VCaP (cell line): ENCODE data around the gene SMCHD1.
"Not testable (repeated sequence)": the region's sequence is repeated elsewhere in the genome, so short reads cannot be mapped to it uniquely, and the experiment has no call there.

Experiments
- H3K27ac ChIP-seq: fragments of 450-650 bp; 2 replicates; pipeline ENCODE4 v1.5.1; 2017
- TF ChIP-seq, protein P1 (sequence below): fragments of 450-650 bp; conservative IDR thresholded peaks from 2 replicates; pipeline ENCODE4 v1.5.1; 2017; ENCODE audit warnings: mild to moderate bottlenecking, moderate library complexity

The SMCHD1 gene

GRCh38 chr18:2805970-2806943, 150.7 kb downstream of the SMCHD1 start:
- peak overlapping the region; percentile 41 for H3K27ac ChIP-seq
- TF ChIP-seq, protein P1, sequence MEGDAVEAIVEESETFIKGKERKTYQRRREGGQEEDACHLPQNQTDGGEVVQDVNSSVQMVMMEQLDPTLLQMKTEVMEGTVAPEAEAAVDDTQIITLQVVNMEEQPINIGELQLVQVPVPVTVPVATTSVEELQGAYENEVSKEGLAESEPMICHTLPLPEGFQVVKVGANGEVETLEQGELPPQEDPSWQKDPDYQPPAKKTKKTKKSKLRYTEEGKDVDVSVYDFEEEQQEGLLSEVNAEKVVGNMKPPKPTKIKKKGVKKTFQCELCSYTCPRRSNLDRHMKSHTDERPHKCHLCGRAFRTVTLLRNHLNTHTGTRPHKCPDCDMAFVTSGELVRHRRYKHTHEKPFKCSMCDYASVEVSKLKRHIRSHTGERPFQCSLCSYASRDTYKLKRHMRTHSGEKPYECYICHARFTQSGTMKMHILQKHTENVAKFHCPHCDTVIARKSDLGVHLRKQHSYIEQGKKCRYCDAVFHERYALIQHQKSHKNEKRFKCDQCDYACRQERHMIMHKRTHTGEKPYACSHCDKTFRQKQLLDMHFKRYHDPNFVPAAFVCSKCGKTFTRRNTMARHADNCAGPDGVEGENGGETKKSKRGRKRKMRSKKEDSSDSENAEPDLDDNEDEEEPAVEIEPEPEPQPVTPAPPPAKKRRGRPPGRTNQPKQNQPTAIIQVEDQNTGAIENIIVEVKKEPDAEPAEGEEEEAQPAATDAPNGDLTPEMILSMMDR = no peak

DNA sequence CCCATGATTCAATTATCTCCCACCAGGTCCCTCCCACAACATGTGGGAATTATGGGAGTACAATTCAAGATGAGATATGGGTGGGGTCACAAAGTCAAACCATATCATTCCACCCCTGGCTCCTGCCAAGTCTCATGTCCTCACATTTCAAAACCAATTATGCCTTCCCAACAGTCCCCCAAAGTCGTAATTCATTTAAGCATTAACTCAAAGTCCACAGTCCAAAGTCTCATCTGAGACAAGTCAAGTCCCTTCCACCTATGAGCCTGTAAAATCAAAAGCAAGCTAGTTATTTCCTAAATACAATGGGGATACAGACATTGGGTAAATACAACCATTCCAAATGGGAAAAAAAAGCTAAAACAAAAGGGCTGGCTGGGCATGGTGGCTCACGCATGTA, 153.1 kb downstream of the SMCHD1 start:
- H3K27ac ChIP-seq = not testable (repeated sequence)

DNA sequence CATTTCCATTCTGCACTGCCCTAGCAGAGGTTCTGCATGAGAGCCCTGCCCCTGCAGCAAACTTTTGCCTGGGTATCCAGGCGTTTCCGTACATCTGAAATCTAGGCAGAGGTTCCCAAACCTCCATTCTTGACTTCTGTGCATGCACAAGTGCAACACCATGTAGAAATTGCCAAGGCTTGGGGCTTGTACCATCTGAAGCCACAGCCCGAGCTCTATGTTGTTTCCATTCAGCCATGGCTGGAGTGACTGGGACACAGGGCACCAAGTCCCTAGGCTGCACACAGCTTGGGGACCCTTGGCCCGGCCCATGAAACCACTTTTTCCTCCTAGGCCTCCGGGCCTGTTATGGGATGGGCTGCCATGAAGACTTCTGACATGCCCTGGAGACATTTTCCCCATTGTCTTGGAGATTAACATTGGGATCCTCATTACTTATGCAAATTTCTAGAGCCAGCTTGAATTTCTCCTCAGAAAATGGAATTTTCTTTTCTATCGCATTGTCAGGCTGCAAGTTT, 154.2 kb downstream of the SMCHD1 start:
- H3K27ac ChIP-seq = not testable (repeated sequence)

GRCh38 chr18:2811416-2811815, 155.9 kb downstream of the SMCHD1 start:
- no peak overlapping the region for H3K27ac ChIP-seq
- TF ChIP-seq, protein P1 = no peak

DNA sequence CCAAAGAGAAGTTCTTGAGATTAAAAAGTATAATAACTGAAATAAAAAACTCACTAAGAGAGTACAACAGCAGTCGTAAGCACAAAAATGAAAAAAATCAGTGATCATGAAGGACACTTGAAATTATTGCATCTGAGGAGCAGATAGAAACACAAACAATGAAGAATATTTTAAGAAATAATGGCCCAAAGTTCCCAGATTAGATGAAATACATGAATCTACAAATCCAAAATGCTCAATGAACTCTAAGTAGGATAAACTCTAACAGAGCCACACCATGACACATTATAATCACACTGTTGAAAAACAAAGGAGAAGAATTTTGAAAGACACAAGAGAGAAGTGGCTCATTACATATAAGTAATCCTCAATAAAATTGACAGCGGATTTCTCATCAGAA, 159.4 kb downstream of the SMCHD1 start:
- TF ChIP-seq, protein P1 = no peak
- H3K27ac ChIP-seq = no peak overlapping the region

DNA sequence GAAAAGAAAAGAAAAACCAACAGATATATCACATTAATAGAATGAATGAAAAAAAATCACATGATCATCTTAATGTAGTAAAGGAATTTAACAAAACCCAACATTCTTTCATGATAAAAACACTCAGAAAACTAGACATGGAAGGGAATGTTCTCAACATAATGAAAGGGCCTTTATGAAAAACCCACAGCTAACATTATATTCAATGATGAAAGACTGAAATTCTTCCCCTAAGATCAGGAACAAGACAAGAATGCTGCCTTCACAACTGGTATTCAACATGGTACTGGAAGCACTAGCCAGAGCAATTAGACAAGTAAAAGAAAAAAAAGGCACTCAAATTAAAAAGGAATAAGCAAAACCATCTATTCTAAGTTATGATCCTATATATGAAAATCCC, 162.8 kb downstream of the SMCHD1 start:
- TF ChIP-seq, protein P1 = no peak

GRCh38 chr18:2821695-2822094, 166.2 kb downstream of the SMCHD1 start:
- TF ChIP-seq, protein P1 = no peak
- H3K27ac ChIP-seq = no peak overlapping the region

More for the DNA sequence above, 162.8 kb downstream of the SMCHD1 start:
- no peak overlapping the region for H3K27ac ChIP-seq

DNA sequence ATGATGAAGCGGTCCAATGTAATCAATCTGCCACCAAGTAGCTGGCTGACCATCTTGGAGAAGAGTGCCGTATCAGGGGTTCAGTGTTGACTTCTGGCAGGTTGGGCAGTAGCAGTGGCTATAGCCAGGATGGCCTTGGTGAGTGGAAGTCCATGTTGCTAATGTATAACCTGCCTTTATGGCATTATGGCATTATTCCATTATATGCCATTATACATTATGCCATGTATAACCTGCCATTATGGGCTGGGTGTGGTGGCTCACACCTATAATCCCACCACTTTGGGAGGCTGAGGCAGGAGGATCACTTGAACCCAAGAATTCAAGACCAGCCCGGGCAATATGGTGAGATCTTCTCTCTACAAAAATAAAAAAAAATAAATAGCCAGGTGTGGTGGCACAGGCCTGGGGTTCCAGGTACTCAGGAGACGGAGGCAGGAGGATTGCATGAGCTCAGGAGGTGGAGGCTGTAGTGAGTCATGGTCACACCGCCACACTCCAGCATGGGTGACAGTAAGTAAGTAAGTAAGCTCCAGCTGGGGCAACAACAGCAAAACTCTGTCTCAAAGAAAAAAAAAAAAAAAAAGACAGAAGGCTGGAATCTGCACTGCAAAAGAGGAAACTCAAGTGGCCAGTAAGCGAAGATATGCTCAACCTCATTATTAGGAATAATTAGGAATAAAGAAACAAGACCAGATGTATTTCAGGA, 166.8 kb downstream of the SMCHD1 start:
- TF ChIP-seq, protein P1 = no peak
- no peak overlapping the region for H3K27ac ChIP-seq
